Astrocyte (in vitro differentiated cells and primary cell): Measurements from ENCODE around the gene EPHA2. TPM values are rescaled to one million over a fixed set of nuclear protein-coding genes. Genes with fewer than 3 reads are reported as not detected.

Experiments used
- DNase-seq: peaks from one replicate; pipeline ENCODE4 v3.0.0-alpha.2; 2010; ENCODE audit warnings: low read depth
- FAIRE-seq: peaks from 2 replicates; lab custom pipeline; 2011; peaks lifted over from hg19 to GRCh38; lab: Jason Lieb, UNC
- H2AFZ ChIP-seq: 2 replicates; pipeline ENCODE4 v1.6.0; 2012; ENCODE audit warnings: low read depth, low read length, inconsistent platforms
- H3K27ac ChIP-seq: 2 replicates; pipeline ENCODE4 v1.5.1; 2011; ENCODE audit warnings: low read depth, low read length, inconsistent platforms
- H3K27me3 ChIP-seq: 2 replicates; pipeline ENCODE4 v1.6.0; 2011; ENCODE audit warnings: low read length, inconsistent platforms; ENCODE audit not compliant: insufficient read depth
- H3K36me3 ChIP-seq: 2 replicates; pipeline ENCODE4 v1.5.1; 2011; ENCODE audit warnings: low read length, inconsistent platforms; ENCODE audit not compliant: insufficient read depth
- H3K4me1 ChIP-seq: 2 replicates; pipeline ENCODE4 v1.5.1; 2011; ENCODE audit warnings: low read length, inconsistent platforms; ENCODE audit not compliant: insufficient read depth
- H3K4me2 ChIP-seq: 2 replicates; pipeline ENCODE4 v1.6.0; 2012; ENCODE audit warnings: low read length, inconsistent platforms
- H3K4me3 ChIP-seq: 2 replicates; pipeline ENCODE4 v1.5.1; 2011; ENCODE audit warnings: low read depth, mild to moderate bottlenecking, low read length, inconsistent platforms; ENCODE audit not compliant: insufficient read depth
- H3K79me2 ChIP-seq: 2 replicates; pipeline ENCODE4 v1.6.0; 2012; ENCODE audit warnings: mild to moderate bottlenecking, low read length, inconsistent platforms; ENCODE audit not compliant: insufficient read depth
- H3K9ac ChIP-seq: 2 replicates; pipeline ENCODE4 v1.6.0; 2012; ENCODE audit warnings: mild to moderate bottlenecking, low read length, inconsistent platforms
- H3K9me3 ChIP-seq: 2 replicates; pipeline ENCODE4 v1.5.1; 2012; ENCODE audit warnings: low read depth, mild to moderate bottlenecking, low read length, inconsistent platforms; ENCODE audit not compliant: insufficient read depth
- H4K20me1 ChIP-seq: 2 replicates; pipeline ENCODE4 v1.6.0; 2012; ENCODE audit warnings: low read length, inconsistent platforms; ENCODE audit not compliant: insufficient read depth
- H3K27ac Mint-ChIP-seq: one replicate; pipeline ENCODE4 v1.8.0; 2021; ENCODE audit warnings: mild to moderate bottlenecking, mixed read lengths; ENCODE audit not compliant: unreplicated experiment
- H3K27me3 Mint-ChIP-seq: one replicate; pipeline ENCODE4 v1.8.0; 2021; ENCODE audit warnings: low read depth, mixed read lengths; ENCODE audit not compliant: unreplicated experiment
- H3K36me3 Mint-ChIP-seq: one replicate; pipeline ENCODE4 v1.8.0; 2021; ENCODE audit warnings: low read depth, mixed read lengths; ENCODE audit not compliant: unreplicated experiment
- H3K4me1 Mint-ChIP-seq: one replicate; pipeline ENCODE4 v1.8.0; 2021; ENCODE audit warnings: low read depth, mixed read lengths; ENCODE audit not compliant: unreplicated experiment
- H3K4me3 Mint-ChIP-seq: one replicate; pipeline ENCODE4 v1.8.0; 2021; ENCODE audit warnings: mild to moderate bottlenecking, moderate library complexity, mixed read lengths; ENCODE audit not compliant: unreplicated experiment
- H3K9me3 Mint-ChIP-seq: one replicate; pipeline ENCODE4 v1.8.0; 2021; ENCODE audit warnings: mild to moderate bottlenecking, mixed read lengths; ENCODE audit not compliant: unreplicated experiment
- EZH2 ChIP-seq: IDR thresholded peaks from 2 replicates; pipeline ENCODE4 v1.6.1; 2012; ENCODE audit warnings: mild to moderate bottlenecking, low read length, inconsistent platforms; ENCODE audit not compliant: insufficient read depth
- total RNA-seq: library from RNA; stranded (reverse); gene quantifications from 2 replicates; pipeline ENCODE4 v1.2.1, GENCODE V29; 2021
- TF ChIP-seq, protein P1 (sequence below): IDR thresholded peaks from 2 replicates; pipeline ENCODE4 v1.5.1; 2011; ENCODE audit warnings: low read depth, mild to moderate bottlenecking, inconsistent platforms, low read length, moderate library complexity; ENCODE audit not compliant: insufficient read depth

Gene EPHA2
- total RNA-seq, 1 donor from 2014 or later: 140 TPM

DNA sequence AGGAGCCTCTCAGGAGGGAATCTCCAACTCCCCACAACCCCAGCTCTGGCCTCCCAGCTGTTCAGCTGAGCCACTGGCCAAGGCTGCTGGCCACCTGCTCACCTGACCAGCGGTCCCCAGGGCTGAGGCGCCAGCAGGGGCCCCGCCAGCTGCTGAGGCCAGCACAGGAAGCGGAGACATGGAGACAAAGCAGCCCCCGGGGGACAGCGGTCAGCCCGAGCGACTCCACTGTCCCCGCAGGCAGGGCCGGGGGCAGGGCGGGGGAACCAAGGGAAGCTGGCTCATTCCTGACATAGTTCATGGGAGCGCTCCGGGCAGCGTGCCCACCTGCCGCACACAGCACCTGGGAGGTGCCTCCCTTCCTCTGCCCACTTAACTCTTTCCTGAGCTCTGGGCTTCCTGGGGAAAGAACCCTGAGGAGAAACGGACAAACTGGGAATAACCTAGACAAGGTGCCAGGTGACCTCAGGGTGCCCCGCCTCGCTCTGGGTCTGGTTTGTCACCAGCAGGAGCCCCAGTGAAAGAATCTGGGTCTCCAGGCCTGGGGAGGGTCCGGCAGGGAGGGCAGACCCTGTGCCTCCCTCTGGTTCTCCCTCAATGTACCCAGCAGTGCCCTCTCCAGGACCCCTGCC, 10.7 kb downstream of the EPHA2 start:
- Histone ChIP-seq H3K27me3 (no peaks in the 10 kb centered on the region), H3K27ac (peak overlapping the region; percentile 96), H3K79me2 (peaks cover 86% of the 10 kb centered on the region), H3K4me1 (peaks cover 84% of the 10 kb centered on the region), H3K4me3 (no peak overlapping the region), H3K36me3 (peaks cover 49% of the 10 kb centered on the region), H3K9ac (peak overlapping the region; percentile 79), H2AFZ (no peak overlapping the region), H4K20me1 (peaks cover 74% of the 10 kb centered on the region), H3K9me3 (no peaks in the 10 kb centered on the region), H3K4me2 (peak overlapping the region; percentile 85)
- peak overlapping the region; percentile 71 for H3K4me3 Mint-ChIP-seq
- peaks cover 28% of the 10 kb centered on the region for H3K36me3 Mint-ChIP-seq
- no peak for TF ChIP-seq EZH2
- TF ChIP-seq, protein P1, sequence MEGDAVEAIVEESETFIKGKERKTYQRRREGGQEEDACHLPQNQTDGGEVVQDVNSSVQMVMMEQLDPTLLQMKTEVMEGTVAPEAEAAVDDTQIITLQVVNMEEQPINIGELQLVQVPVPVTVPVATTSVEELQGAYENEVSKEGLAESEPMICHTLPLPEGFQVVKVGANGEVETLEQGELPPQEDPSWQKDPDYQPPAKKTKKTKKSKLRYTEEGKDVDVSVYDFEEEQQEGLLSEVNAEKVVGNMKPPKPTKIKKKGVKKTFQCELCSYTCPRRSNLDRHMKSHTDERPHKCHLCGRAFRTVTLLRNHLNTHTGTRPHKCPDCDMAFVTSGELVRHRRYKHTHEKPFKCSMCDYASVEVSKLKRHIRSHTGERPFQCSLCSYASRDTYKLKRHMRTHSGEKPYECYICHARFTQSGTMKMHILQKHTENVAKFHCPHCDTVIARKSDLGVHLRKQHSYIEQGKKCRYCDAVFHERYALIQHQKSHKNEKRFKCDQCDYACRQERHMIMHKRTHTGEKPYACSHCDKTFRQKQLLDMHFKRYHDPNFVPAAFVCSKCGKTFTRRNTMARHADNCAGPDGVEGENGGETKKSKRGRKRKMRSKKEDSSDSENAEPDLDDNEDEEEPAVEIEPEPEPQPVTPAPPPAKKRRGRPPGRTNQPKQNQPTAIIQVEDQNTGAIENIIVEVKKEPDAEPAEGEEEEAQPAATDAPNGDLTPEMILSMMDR: no peak
- DNase-seq (peak; percentile 46), FAIRE-seq (no peak)
- peak overlapping the region; percentile 95 for H3K27ac Mint-ChIP-seq
- peaks cover 51% of the 10 kb centered on the region for H3K4me1 Mint-ChIP-seq
- no peaks in the 10 kb centered on the region for H3K27me3 Mint-ChIP-seq
- H3K9me3 Mint-ChIP-seq: no peaks in the 10 kb centered on the region

DNA sequence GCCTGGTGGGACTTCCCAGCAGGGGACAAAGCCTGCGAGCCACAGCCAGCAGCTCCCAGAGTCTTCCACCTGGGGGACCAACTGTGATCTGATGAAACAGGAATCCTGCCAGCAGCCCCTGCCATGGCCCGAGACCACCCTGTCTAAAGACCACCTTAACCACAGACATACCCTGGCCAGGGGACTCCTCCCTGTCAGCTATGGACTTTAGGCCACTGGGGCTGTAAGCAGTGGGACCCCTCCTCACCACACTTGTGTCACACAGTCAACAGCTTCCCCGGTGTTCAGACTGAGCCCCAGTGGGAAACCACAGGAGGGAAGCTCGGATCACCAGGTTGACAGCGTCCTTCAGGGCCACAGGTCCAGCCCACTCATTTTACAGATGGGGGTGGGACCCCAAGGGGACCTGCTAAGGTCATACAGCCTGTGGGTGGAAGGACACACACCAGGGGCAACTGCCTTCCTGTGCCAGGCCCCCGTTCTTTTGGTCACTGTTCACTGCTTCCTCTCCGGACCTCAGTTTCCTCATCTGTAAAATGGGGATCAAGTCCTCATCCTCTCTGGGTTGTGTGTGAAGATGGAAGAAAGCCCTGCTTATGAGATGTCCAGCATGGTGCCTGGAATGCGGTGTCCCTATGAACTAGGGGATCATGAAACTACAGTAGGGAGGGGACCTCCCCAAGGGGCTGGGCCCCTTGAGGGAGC, 11.4 kb downstream of the EPHA2 start:
- Histone ChIP-seq H3K36me3 (peaks cover 46% of the 10 kb centered on the region), H3K4me2 (peak overlapping the region; percentile 85), H3K79me2 (peaks cover 86% of the 10 kb centered on the region), H3K4me1 (peaks cover 90% of the 10 kb centered on the region), H3K4me3 (no peak overlapping the region), H4K20me1 (peaks cover 74% of the 10 kb centered on the region), H3K9me3 (no peaks in the 10 kb centered on the region), H3K9ac (peak overlapping the region; percentile 79), H2AFZ (no peak overlapping the region), H3K27me3 (no peaks in the 10 kb centered on the region), H3K27ac (peak overlapping the region; percentile 96)
- Mint-ChIP-seq H3K36me3 (peaks cover 28% of the 10 kb centered on the region), H3K27ac (peak overlapping the region; percentile 60), H3K27me3 (no peaks in the 10 kb centered on the region), H3K9me3 (no peaks in the 10 kb centered on the region), H3K4me1 (peaks cover 53% of the 10 kb centered on the region), H3K4me3 (peak overlapping the region; percentile 7)
- FAIRE-seq: no peak
- TF ChIP-seq, protein P1: no peak
- no peak for TF ChIP-seq EZH2
- no peak for DNase-seq
